ENCODE measurements around the gene EGLN3. TPM values are rescaled to one million over a fixed set of nuclear protein-coding genes. Genes with fewer than 3 reads are reported as not detected.

The EGLN3 gene
- total RNA-seq, 1 experiment from 2014 or later = 3.6 TPM

- in situ Hi-C loops (cut with HindIII; ENCODE audit: low pct_unique_long_range_greater_than_20kb, low sequenced_read_pairs) (no loop called here), intact Hi-C loops (cut with micrococcal nuclease; ENCODE audit: unreplicated experiment) (no loop called here)
- DNase-seq (ENCODE audit: low read depth, low spot score) = no peak
- Histone ChIP-seq H3K9me3 (ENCODE audit: control insufficient read depth, insufficient read depth, low read depth, low read length) (no peaks in the 10 kb centered on the region), H3K27me3 (ENCODE audit: control insufficient read depth, insufficient read depth, low read length) (no peaks in the 10 kb centered on the region), H3K36me3 (ENCODE audit: control insufficient read depth, insufficient read depth, low read length) (no peaks in the 10 kb centered on the region), H3K4me3 (ENCODE audit: low read depth in 2 of 2, low read length in 2 of 2) (no peak overlapping the region), H3K27ac (ENCODE audit: low read length) (no peak overlapping the region), H3K4me1 (ENCODE audit: control insufficient read depth, insufficient read depth, low read length) (no peaks in the 10 kb centered on the region)
- POLR2A ChIA-PET = no interaction called here
- CTCF ChIA-PET = interaction anchor here (1.2 kb wide), 1 partner anchor 113 kb away, joined by 3 read pairs; no protein-coding TSS in a partner anchor
- no peak for TF ChIP-seq SIN3A (IDR thresholded peaks at IDR 0.05; ENCODE audit: borderline replicate concordance, insufficient read depth, low read depth, low read length)
- TF ChIP-seq TCF7L2 (IDR thresholded peaks at IDR 0.05; ENCODE audit: low read depth, low read length) = no peak
- no peak for TF ChIP-seq POLR2AphosphoS5 (IDR thresholded peaks at IDR 0.05; ENCODE audit: low read depth, low read length)
- no peak for TF ChIP-seq CTCF (IDR thresholded peaks at IDR 0.05)
- TF ChIP-seq REST (IDR thresholded peaks at IDR 0.05; ENCODE audit: insufficient read depth in 1 of 2, low read depth in 2 of 2, low read length in 1 of 2) = no peak
- BruUV-seq (replicated peaks) = no TSS peak
- no peak for ATAC-seq
Observed at GRCh38 chr14:33985242-33985641, 34.4 kb upstream of the EGLN3 start.

GRCh38 chr14:33979613-33980276 lies 28.9 kb upstream of the EGLN3 start:
- DNase-seq (ENCODE audit: low read depth, low spot score) (no peak), ATAC-seq (no peak)
- BruUV-seq (replicated peaks) = no TSS peak
- intact Hi-C loops (cut with micrococcal nuclease; ENCODE audit: unreplicated experiment) = no loop called here
- POLR2A ChIA-PET = interaction anchor here (0.6 kb wide), 1 partner anchor 395 kb away, joined by 3 read pairs; no protein-coding TSS in a partner anchor
- CTCF ChIA-PET = no interaction called here
- Histone ChIP-seq H3K4me3 (ENCODE audit: low read depth in 2 of 2, low read length in 2 of 2) (no peak overlapping the region), H3K27me3 (ENCODE audit: control insufficient read depth, insufficient read depth, low read length) (no peaks in the 10 kb centered on the region), H3K4me1 (ENCODE audit: control insufficient read depth, insufficient read depth, low read length) (no peaks in the 10 kb centered on the region), H3K36me3 (ENCODE audit: control insufficient read depth, insufficient read depth, low read length) (no peaks in the 10 kb centered on the region), H3K9me3 (ENCODE audit: control insufficient read depth, insufficient read depth, low read depth, low read length) (no peaks in the 10 kb centered on the region), H3K27ac (ENCODE audit: low read length) (no peak overlapping the region)
- in situ Hi-C loops (cut with HindIII; ENCODE audit: low pct_unique_long_range_greater_than_20kb, low sequenced_read_pairs) = no loop called here
- TF ChIP-seq TCF7L2 (IDR thresholded peaks at IDR 0.05; ENCODE audit: low read depth, low read length) = no peak
- TF ChIP-seq SIN3A (IDR thresholded peaks at IDR 0.05; ENCODE audit: borderline replicate concordance, insufficient read depth, low read depth, low read length) = no peak
- no peak for TF ChIP-seq CTCF (IDR thresholded peaks at IDR 0.05)
- TF ChIP-seq REST (IDR thresholded peaks at IDR 0.05; ENCODE audit: insufficient read depth in 1 of 2, low read depth in 2 of 2, low read length in 1 of 2) = no peak
- no peak for TF ChIP-seq POLR2AphosphoS5 (IDR thresholded peaks at IDR 0.05; ENCODE audit: low read depth, low read length)
